IPS-20b (cell line): ENCODE measurements around the gene DNMBP.
"Not testable (repeated sequence)": the region's sequence is repeated elsewhere in the genome, so short reads cannot be mapped to it uniquely, and the experiment has no call there.

ENCODE experiments used
- H3K27ac ChIP-seq: one replicate; pipeline ENCODE4 v1.5.1; 2013; ENCODE audit warnings: low read length
- H3K27me3 ChIP-seq: 2 replicates; pipeline ENCODE4 v1.6.1; 2013; ENCODE audit warnings: mild to moderate bottlenecking, low read length, inconsistent platforms; ENCODE audit not compliant: insufficient read depth
- H3K36me3 ChIP-seq: 2 replicates; pipeline ENCODE4 v1.6.1; 2013; ENCODE audit warnings: low read depth, mild to moderate bottlenecking, inconsistent platforms, low read length, moderate library complexity; ENCODE audit not compliant: insufficient read depth
- H3K4me1 ChIP-seq: 2 replicates; pipeline ENCODE4 v1.6.1; 2013; ENCODE audit warnings: mild to moderate bottlenecking, control low read depth, inconsistent platforms, low read length, moderate library complexity; ENCODE audit not compliant: insufficient read depth
- H3K4me3 ChIP-seq: 2 replicates; pipeline ENCODE4 v1.5.1; 2013; ENCODE audit warnings: mild to moderate bottlenecking, low read length, inconsistent platforms
- H3K9ac ChIP-seq: 2 replicates; pipeline ENCODE4 v1.6.1; 2013; ENCODE audit warnings: low read depth, mild to moderate bottlenecking, inconsistent platforms, low read length, moderate library complexity
- H3K9me3 ChIP-seq: 2 replicates; pipeline ENCODE4 v1.6.1; 2013; ENCODE audit warnings: mild to moderate bottlenecking, low read depth, low read length, inconsistent platforms; ENCODE audit not compliant: insufficient read depth

The DNMBP gene

GRCh38 chr10:99883523-99883922 lies 126.2 kb downstream of the DNMBP start:
- no peaks in the 10 kb centered on the region for H3K4me1 ChIP-seq
- H3K36me3 ChIP-seq, result peaks cover 100% of the 10 kb centered on the region
- H3K9me3 ChIP-seq, result no peaks in the 10 kb centered on the region
- no peak overlapping the region for H3K9ac ChIP-seq
- H3K27me3 ChIP-seq, result no peaks in the 10 kb centered on the region
- H3K4me3 ChIP-seq, result no peak overlapping the region
- H3K27ac ChIP-seq, result no peak overlapping the region

DNA sequence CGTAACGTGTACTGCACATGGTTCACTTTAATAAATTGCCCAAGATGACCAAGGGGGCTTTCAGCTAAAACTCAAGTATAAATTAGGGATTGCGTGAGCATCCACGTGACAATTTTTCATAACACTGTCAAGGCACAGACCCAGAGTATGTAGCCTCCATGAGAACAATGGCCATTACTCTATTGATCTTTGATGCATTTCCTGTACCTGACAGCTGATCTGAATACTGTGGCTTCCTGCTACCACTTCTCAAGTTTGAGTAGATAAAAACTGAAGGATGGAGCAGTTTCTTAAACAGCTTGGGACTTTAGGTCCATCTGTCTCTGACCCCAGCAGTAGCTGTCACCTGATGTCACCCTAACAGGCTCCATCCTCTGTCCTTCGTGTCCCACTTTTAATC lies 128.4 kb downstream of the DNMBP start:
- no peak overlapping the region for H3K4me3 ChIP-seq
- H3K36me3 ChIP-seq, result peaks cover 100% of the 10 kb centered on the region
- no peaks in the 10 kb centered on the region for H3K4me1 ChIP-seq
- no peak overlapping the region for H3K9ac ChIP-seq
- no peaks in the 10 kb centered on the region for H3K27me3 ChIP-seq
- H3K9me3 ChIP-seq, result no peaks in the 10 kb centered on the region
- no peak overlapping the region for H3K27ac ChIP-seq

- H3K36me3 ChIP-seq, result peaks cover 100% of the 10 kb centered on the region
Observed at GRCh38 chr10:99880080-99880835, 129.5 kb downstream of the DNMBP start.

DNA sequence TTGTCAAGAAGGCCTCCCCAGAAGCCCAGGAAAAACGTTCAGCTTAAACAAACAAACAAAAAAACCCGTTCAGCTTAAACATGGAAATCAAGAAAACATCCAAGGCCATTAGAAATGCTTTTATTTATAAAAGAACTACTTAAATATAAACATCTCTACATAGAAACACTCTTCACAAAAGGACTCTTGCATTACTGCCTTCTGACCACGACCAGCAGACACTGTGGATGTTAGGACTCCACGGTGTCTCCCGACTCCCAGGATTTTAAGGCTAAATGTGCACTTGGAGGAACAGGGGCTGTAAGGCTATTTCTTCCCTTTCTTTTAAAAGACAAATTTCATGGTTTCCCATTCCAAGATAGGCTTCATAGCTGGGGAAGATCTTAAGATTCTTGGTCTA lies 134.3 kb downstream of the DNMBP start:
- H3K27me3 ChIP-seq, result no peaks in the 10 kb centered on the region
- no peak overlapping the region for H3K27ac ChIP-seq
- no peaks in the 10 kb centered on the region for H3K4me1 ChIP-seq
- no peaks in the 10 kb centered on the region for H3K9me3 ChIP-seq
- H3K4me3 ChIP-seq, result no peak overlapping the region
- H3K9ac ChIP-seq, result no peak overlapping the region
- peaks cover 54% of the 10 kb centered on the region for H3K36me3 ChIP-seq

More at GRCh38 chr10:99880080-99880835, 129.5 kb downstream of the DNMBP start:
- Histone ChIP-seq H3K27me3 (no peaks in the 10 kb centered on the region), H3K4me3 (no peak overlapping the region), H3K9me3 (no peaks in the 10 kb centered on the region), H3K4me1 (no peaks in the 10 kb centered on the region), H3K9ac (no peak overlapping the region), H3K27ac (no peak overlapping the region)

- Histone ChIP-seq H3K4me1 (no peaks in the 10 kb centered on the region), H3K27ac (no peak overlapping the region), H3K27me3 (no peaks in the 10 kb centered on the region), H3K4me3 (no peak overlapping the region), H3K9me3 (no peaks in the 10 kb centered on the region), H3K9ac (no peak overlapping the region), H3K36me3 (peaks cover 44% of the 10 kb centered on the region)
Observed at GRCh38 chr10:99874341-99875085, 135.2 kb downstream of the DNMBP start.

GRCh38 chr10:99873846-99874245 lies 135.9 kb downstream of the DNMBP start:
- no peaks in the 10 kb centered on the region for H3K27me3 ChIP-seq
- H3K9me3 ChIP-seq, result no peaks in the 10 kb centered on the region
- no peak overlapping the region for H3K9ac ChIP-seq
- H3K4me3 ChIP-seq, result no peak overlapping the region
- H3K36me3 ChIP-seq, result peaks cover 38% of the 10 kb centered on the region
- no peaks in the 10 kb centered on the region for H3K4me1 ChIP-seq
- H3K27ac ChIP-seq, result no peak overlapping the region

DNA sequence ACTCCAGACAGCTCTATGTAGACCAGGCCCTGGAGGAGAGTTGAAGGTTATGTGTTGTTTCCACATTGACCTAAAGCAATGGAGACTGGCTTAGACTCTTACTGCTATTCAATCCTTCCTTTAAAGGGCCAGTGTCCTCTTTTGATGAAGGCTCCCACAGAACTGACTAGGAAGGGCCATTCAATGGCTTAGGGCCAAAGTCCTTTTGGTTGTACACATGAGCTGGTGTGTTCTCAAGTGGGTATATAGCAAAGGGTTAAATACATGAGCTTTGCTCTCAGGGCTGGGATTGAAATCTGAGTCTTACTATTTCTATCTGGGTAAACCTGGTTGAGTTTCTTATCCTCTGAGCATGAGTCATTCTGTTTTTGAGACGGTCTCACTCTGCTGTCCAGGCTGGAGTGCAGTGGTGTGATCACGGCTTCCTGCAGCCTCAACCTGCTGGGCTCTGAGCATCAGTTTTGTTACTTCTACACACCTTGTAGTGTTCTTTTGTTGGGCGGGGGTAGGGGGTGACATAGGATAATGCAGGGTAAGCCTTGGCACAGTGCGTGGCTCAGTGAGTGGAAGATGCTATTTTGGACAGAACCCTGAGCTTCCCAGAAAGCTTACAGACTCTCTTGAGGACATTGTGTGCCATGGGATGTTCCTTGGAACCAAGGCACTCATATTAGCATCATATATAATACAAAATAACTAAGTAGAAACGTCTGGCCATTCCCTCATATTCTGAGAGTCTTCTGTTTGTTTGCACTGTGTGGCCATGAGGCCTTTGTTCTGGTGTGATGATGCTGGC lies 137.2 kb downstream of the DNMBP start:
- Histone ChIP-seq H3K4me3 (no peak overlapping the region), H3K27ac (no peak overlapping the region), H3K9ac (no peak overlapping the region), H3K4me1 (no peaks in the 10 kb centered on the region), H3K27me3 (no peaks in the 10 kb centered on the region), H3K9me3 (no peaks in the 10 kb centered on the region), H3K36me3 (peaks cover 25% of the 10 kb centered on the region)

- H3K4me1 ChIP-seq, result no peaks in the 10 kb centered on the region
- no peaks in the 10 kb centered on the region for H3K9me3 ChIP-seq
- H3K4me3 ChIP-seq, result no peak overlapping the region
- H3K27me3 ChIP-seq, result no peaks in the 10 kb centered on the region
- no peak overlapping the region for H3K9ac ChIP-seq
- peaks cover 1% of the 10 kb centered on the region; the same call in 1 of the 2 replicates for H3K36me3 ChIP-seq
- no peak overlapping the region for H3K27ac ChIP-seq
Observed at GRCh38 chr10:99870123-99870730, 139.5 kb downstream of the DNMBP start.

DNA sequence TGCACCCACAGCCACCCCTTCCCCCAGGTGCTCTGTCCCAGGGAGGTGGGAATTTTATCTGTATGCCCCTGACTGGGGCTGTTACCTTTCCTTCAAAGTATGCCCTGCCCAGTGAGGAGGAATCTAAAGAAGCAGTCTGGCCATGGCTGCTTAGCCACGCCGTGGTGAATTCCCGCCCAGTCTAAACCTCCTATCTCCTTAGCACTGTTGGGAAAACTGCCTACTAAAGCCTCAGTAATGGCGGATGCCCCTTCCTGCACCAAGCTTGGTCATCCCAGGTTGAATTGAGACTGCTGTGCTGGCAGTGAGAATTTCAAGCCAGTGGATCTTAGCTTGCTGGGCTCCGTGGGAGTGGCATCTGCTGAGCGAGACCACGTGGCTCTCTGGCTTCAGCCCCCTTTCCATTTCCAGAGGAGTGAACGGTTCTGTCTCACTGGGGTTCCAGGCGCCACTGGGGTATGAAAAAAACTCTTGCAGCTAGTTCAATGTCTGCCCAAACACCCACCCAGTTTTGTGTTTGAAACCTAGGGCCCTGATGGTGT lies 140.1 kb downstream of the DNMBP start:
- Histone ChIP-seq H3K36me3 (no peaks in the 10 kb centered on the region), H3K4me3 (no peak overlapping the region), H3K9me3 (no peaks in the 10 kb centered on the region), H3K9ac (no peak overlapping the region), H3K27me3 (no peaks in the 10 kb centered on the region), H3K4me1 (no peaks in the 10 kb centered on the region), H3K27ac (no peak overlapping the region)

DNA sequence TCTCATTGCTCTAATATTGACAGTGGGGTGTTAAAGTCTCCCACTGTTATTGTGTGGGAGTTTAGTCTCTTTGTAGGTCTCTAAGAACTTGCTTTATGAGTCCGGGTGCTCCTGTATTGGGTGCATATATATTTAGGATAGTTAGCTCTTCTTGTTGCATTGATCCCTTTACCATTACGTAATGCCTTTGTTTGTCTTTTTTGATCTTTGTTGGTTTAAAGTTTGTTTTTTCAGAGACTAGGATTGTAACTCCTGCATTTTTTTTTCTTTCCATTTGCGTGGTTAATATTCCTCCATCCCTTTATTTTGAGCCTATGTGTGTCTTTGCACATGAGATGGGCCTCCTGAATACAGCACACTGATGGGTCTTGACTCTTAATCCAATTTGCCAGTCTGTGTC lies 142.5 kb downstream of the DNMBP start:
- H3K4me3 ChIP-seq, H3K4me1 ChIP-seq, H3K9ac ChIP-seq, H3K27me3 ChIP-seq, H3K36me3 ChIP-seq, H3K9me3 ChIP-seq, H3K27ac ChIP-seq: not testable (repeated sequence)

DNA sequence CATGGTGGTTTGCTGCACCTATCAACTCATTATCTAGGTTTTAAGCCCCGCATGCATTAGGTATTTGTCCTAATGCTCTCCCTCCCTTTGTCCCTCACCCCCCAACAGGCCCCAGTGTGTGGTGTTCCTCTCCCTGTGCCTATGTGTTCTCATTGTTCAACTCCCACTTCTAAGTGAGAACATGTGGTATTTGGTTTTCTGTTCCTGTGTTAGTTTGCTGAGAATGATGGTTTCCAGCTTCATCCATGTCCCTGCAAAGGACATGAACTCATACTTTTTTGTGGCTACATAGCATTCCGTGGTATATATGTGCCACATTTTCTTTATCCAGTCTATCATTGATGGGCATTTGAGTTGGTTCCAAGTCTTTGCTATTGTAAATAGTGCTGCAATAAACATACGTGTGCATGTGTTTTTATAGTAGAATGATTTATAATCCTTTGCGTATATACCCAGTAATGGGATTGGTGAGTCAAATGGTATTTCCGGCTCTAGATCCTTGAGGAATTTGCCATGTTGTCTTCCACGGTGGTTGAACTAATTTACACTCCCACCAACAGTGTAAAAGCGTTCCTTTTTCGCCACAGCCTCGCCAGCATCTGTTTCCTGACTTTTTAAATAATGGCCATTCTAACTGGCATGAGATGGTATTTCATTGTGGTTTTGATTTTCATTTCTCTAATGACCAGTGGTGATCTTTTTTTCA lies 146.1 kb downstream of the DNMBP start:
- H3K27ac ChIP-seq, H3K27me3 ChIP-seq, H3K4me3 ChIP-seq, H3K36me3 ChIP-seq, H3K4me1 ChIP-seq, H3K9ac ChIP-seq, H3K9me3 ChIP-seq: not testable (repeated sequence)
